ENCODE measurements around the gene RAE1.

GRCh38 chr20:57408536-57409233 lies 57.6 kb downstream of the RAE1 start:
- TF ChIP-seq CTCF (conservative IDR thresholded peaks at IDR 0.05 in 1 of 2, IDR thresholded peaks at IDR 0.05 in 1 of 2; ENCODE audit: low read depth in 1 of 2, low read length in 2 of 2) (no peak), EZH2 (IDR thresholded peaks at IDR 0.05; ENCODE audit: low read length, missing control alignments) (no peak)

Data from fibroblast of lung (primary cell).